Measurements from ENCODE around the gene ELAPOR2. TPM values are rescaled to one million over a fixed set of nuclear protein-coding genes. Genes with fewer than 3 reads are reported as not detected.
"Not testable (repeated sequence)": the region's sequence is repeated elsewhere in the genome, so short reads cannot be mapped to it uniquely, and the experiment has no call there.

ELAPOR2 gene
- total RNA-seq, 1 donor from 2014 or later: 4.5 TPM

DNA sequence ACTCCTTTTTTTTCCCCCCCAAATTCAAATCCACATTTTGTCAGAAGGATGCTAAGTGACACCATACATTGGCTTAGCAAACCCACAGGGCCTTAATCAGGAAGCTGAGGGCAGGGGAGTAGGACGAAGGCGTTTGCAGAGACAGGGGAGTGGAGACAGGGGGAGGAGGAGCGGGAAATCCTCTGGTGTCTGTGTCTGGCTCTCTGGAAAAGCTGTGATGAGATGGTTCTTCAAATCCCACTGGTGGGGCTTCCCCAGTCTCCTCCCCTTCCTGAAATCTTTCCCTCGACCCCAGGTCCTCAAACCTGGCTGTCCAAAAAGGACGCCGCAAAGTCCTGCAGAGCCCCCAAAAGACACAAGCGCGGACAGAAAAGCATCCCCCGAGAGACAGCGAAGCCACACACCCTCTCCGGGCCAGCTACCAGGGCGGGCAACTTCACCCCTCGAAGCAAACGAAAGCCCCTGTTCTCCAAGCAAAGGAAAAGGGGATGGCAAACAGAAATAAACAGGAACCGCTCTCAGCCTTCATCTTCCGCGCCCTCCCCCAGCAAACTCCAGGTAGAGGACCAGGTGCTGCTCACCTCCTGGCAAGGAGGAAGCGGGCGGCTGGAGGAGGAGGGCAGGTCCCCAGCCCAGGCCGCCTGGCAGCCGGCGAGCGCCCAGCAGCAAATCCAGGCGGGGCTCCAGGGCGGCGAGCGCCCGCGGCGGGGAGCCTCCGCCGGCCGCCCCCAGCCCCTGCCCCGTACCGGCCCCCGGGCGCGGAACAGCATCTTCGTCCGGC lies 520 bp downstream of the ELAPOR2 start:
- H3K36me3 Mint-ChIP-seq (ENCODE audit: low read depth): no peaks in the 10 kb centered on the region

DNA sequence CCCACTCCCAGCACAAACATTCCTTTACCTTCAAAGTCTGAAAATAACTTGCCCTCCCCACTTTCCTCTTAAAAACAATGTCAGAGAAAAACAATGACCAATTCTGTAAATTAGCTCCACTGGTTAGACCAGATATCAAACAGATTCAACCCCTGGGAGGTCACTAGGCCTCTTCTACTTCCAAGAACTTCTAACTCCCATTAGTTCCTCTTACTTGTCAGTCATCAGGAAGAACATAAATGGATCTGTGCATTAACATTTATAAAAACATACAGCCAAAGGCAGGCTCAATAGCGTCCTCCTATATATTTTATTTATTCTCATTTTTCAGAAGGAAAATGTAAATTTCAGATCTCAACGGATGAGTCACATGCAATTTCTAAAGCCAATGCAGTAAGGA lies 2.2 kb downstream of the ELAPOR2 start:
- H3K9me3 Mint-ChIP-seq: no peaks in the 10 kb centered on the region
- intact Hi-C loops (cut with micrococcal nuclease): loop anchor here (5.0 to 10.0 kb wide), 2 partner anchors 820 to 1168 kb away; partner anchors contain the start of genes DBF4, SLC25A40 and SRI
- no peak for TF ChIP-seq CTCF (IDR thresholded peaks at IDR 0.05)
- H3K27me3 Mint-ChIP-seq: no peaks in the 10 kb centered on the region
- H3K27ac Mint-ChIP-seq: no peak overlapping the region
- no peak for DNase-seq
- ChIA-PET POLR2A (no interaction called here), CTCF (interaction anchor here (0.9 kb wide), 1 partner anchor 91 kb away, joined by 3 read pairs; no protein-coding TSS in a partner anchor)
- peaks cover 14% of the 10 kb centered on the region for H3K4me1 Mint-ChIP-seq
- H3K4me3 Mint-ChIP-seq: no peak overlapping the region
- no peak for ATAC-seq (ENCODE audit: low read depth)
- no peaks in the 10 kb centered on the region for H3K36me3 Mint-ChIP-seq (ENCODE audit: low read depth)

More for the DNA sequence above, 520 bp downstream of the ELAPOR2 start:
- Mint-ChIP-seq H3K27ac (peak overlapping the region; percentile 12), H3K4me3 (peak overlapping the region; percentile 83), H3K9me3 (no peaks in the 10 kb centered on the region), H3K27me3 (no peaks in the 10 kb centered on the region), H3K4me1 (peaks cover 14% of the 10 kb centered on the region)
- no peak for DNase-seq
- no peak for TF ChIP-seq CTCF (IDR thresholded peaks at IDR 0.05)
- intact Hi-C loops (cut with micrococcal nuclease): loop anchor here (1.0 to 10.0 kb wide), 9 partner anchors 22 to 1166 kb away; partner anchors contain the start of genes ABCB4, CROT, DBF4 and DMTF1
- ChIA-PET CTCF (interaction anchor here (0.6 to 1.4 kb wide), 8 partner anchors 31 to 179 kb away, joined by 3 to 4 read pairs (median 3); no protein-coding TSS in a partner anchor), POLR2A (interaction anchor here (0.7 to 2.4 kb wide), 3 partner anchors 94 to 161 kb away, joined by 4 to 16 read pairs (median 14); partner anchors contain the start of genes DMTF1 and TMEM243)
- ATAC-seq (ENCODE audit: low read depth): peak; percentile 35

GRCh38 chr7:87056346-87056745 lies 3.1 kb downstream of the ELAPOR2 start:
- H3K27ac Mint-ChIP-seq: no peak overlapping the region
- ChIA-PET CTCF (no interaction called here), POLR2A (no interaction called here)
- no peak for TF ChIP-seq CTCF (IDR thresholded peaks at IDR 0.05)
- no peak for DNase-seq
- no peaks in the 10 kb centered on the region for H3K27me3 Mint-ChIP-seq
- no peak for ATAC-seq (ENCODE audit: low read depth)
- intact Hi-C loops (cut with micrococcal nuclease): loop anchor here (5.0 to 10.0 kb wide), 2 partner anchors 821 to 1168 kb away; partner anchors contain the start of genes DBF4, SLC25A40 and SRI
- H3K4me3 Mint-ChIP-seq: no peak overlapping the region
- no peaks in the 10 kb centered on the region for H3K9me3 Mint-ChIP-seq
- H3K4me1 Mint-ChIP-seq: peaks cover 14% of the 10 kb centered on the region
- H3K36me3 Mint-ChIP-seq (ENCODE audit: low read depth): no peaks in the 10 kb centered on the region

- no peak overlapping the region for H3K27ac Mint-ChIP-seq
- no peaks in the 10 kb centered on the region for H3K9me3 Mint-ChIP-seq
- intact Hi-C loops (cut with micrococcal nuclease): no loop called here
- ChIA-PET CTCF (no interaction called here), POLR2A (no interaction called here)
- no peaks in the 10 kb centered on the region for H3K36me3 Mint-ChIP-seq (ENCODE audit: low read depth)
- DNase-seq (no peak), ATAC-seq (ENCODE audit: low read depth) (no peak)
- TF ChIP-seq CTCF (IDR thresholded peaks at IDR 0.05): no peak
- no peak overlapping the region for H3K4me3 Mint-ChIP-seq
- H3K27me3 Mint-ChIP-seq: no peaks in the 10 kb centered on the region
- no peaks in the 10 kb centered on the region for H3K4me1 Mint-ChIP-seq
Observed at GRCh38 chr7:87048839-87049238, 10.6 kb downstream of the ELAPOR2 start.

GRCh38 chr7:87046456-87046855 lies 13.0 kb downstream of the ELAPOR2 start:
- Mint-ChIP-seq H3K27ac (no peak overlapping the region), H3K27me3 (no peaks in the 10 kb centered on the region), H3K4me1 (no peaks in the 10 kb centered on the region), H3K36me3 (ENCODE audit: low read depth) (no peaks in the 10 kb centered on the region), H3K4me3 (no peak overlapping the region), H3K9me3 (no peaks in the 10 kb centered on the region)
- intact Hi-C loops (cut with micrococcal nuclease): no loop called here
- ChIA-PET POLR2A (no interaction called here), CTCF (no interaction called here)
- no peak for TF ChIP-seq CTCF (IDR thresholded peaks at IDR 0.05)
- DNase-seq: no peak
- no peak for ATAC-seq (ENCODE audit: low read depth)

- intact Hi-C loops (cut with micrococcal nuclease); H3K27me3 Mint-ChIP-seq; ATAC-seq (ENCODE audit: low read depth); H3K27ac Mint-ChIP-seq; H3K9me3 Mint-ChIP-seq; H3K36me3 Mint-ChIP-seq (ENCODE audit: low read depth); H3K4me1 Mint-ChIP-seq; POLR2A ChIA-PET; H3K4me3 Mint-ChIP-seq; CTCF ChIA-PET; DNase-seq: not testable (repeated sequence)
Observed at GRCh38 chr7:87044713-87045112, 14.7 kb downstream of the ELAPOR2 start.

DNA sequence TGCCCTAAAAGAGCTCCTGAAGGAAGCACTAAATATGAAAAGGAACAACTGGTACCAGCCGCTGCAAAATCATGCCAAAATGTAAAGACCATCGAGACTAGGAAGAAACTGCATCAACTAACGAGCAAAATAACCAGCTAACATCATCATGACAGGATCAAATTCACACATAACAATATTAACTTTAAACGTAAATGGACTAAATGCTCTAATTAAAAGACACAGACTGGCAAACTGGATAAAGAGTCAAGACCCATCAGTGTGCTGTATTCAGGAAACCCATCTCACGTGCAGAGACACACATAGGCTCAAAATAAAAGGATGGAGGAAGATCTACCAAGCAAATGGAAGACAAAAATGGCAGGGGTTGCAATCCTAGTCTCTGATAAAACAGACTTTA lies 17.9 kb downstream of the ELAPOR2 start:
- H3K27ac Mint-ChIP-seq; H3K4me1 Mint-ChIP-seq; H3K36me3 Mint-ChIP-seq (ENCODE audit: low read depth); H3K27me3 Mint-ChIP-seq; DNase-seq; CTCF ChIA-PET; intact Hi-C loops (cut with micrococcal nuclease); POLR2A ChIA-PET; ATAC-seq (ENCODE audit: low read depth); H3K4me3 Mint-ChIP-seq; H3K9me3 Mint-ChIP-seq: not testable (repeated sequence)
